NCI-H2107 (cell line): Measurements from ENCODE around the gene SH2D3C.

Experiments
- DNase-seq: peaks from one replicate; lab custom pipeline; 2025; lab: John Stamatoyannopoulos, UW

The SH2D3C gene, protein sequence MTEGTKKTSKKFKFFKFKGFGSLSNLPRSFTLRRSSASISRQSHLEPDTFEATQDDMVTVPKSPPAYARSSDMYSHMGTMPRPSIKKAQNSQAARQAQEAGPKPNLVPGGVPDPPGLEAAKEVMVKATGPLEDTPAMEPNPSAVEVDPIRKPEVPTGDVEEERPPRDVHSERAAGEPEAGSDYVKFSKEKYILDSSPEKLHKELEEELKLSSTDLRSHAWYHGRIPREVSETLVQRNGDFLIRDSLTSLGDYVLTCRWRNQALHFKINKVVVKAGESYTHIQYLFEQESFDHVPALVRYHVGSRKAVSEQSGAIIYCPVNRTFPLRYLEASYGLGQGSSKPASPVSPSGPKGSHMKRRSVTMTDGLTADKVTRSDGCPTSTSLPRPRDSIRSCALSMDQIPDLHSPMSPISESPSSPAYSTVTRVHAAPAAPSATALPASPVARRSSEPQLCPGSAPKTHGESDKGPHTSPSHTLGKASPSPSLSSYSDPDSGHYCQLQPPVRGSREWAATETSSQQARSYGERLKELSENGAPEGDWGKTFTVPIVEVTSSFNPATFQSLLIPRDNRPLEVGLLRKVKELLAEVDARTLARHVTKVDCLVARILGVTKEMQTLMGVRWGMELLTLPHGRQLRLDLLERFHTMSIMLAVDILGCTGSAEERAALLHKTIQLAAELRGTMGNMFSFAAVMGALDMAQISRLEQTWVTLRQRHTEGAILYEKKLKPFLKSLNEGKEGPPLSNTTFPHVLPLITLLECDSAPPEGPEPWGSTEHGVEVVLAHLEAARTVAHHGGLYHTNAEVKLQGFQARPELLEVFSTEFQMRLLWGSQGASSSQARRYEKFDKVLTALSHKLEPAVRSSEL

DNA sequence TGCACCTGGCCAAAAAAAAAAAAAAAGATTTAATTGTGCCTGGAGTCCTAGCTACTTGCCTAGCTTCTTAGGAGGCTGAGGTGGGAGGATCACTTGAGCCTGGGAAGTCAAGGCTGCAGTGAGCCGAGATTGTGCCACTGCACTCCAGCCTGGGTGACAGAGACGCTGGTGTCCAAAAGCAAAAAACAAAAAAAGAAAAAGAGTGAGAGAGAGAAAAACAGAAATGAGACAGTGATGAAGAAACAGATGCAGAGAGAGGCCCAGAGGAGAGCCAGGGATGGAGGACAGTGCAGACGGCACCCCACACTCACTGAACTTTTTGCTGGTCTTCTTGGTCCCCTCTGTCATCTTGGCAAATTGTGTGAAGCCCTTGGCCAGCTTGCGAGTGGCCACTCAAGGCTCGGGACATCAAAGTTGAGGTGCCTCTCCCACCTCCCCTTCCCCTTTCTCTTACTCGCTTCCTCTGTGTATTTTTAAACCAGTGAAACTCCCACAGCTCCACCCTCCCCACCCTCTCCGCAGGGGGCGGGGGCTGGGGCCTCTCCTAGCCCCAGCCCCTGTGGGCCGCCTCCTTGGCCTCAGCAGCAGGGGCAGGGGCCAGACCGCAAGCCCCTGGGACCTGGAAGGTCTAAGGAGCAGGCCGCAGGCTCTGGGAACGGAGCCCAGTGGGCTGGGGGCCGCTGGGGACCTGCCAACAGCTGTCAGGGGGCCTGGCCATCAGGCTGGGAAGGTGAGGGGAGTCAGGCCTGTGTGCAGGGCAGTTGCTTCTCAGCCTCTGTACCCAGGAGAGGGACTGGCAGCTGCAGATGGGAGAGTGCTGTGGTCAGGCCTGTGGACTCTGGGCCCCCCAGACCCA lies at the start of gene SH2D3C:
Gene SH2D3C, minus strand, starts transcription at position 387 of the 856 bp plus-strand sequence. Its CDS starts 39 bp downstream, at position 348.
- DNase-seq: no peak

DNA sequence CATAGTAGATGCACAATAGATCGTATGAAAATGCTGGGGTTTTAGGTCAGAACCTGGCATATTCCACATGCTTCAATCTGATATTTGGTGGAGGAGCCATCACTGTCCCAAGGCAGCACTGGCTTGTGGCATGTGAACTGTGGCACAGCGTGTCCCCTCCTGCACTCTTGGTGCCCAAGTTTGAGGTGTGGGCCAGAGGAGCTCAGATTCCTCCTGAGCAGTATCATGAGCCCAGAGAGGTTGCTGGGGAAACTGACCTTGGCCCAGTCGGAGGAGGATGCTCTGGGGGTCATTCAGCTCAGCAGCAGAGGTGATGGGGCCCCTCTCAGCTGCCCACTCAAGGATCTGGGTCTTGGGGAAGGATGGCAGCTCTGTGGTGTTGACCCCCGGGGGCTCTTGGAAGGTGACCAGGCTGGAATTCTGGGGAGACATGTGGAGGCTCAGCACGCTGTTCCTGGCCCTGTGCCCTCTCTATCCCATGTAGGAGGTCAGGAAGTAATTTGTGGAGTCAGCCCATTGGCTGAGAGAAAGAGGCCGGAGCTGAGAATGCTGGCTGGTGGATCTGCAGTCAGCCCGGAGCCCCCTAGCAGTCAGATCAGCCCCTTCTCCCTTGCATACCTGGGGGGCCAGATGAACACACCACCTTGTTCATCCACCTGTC lies 47.9 kb upstream of the SH2D3C start:
- no peak for DNase-seq

DNA sequence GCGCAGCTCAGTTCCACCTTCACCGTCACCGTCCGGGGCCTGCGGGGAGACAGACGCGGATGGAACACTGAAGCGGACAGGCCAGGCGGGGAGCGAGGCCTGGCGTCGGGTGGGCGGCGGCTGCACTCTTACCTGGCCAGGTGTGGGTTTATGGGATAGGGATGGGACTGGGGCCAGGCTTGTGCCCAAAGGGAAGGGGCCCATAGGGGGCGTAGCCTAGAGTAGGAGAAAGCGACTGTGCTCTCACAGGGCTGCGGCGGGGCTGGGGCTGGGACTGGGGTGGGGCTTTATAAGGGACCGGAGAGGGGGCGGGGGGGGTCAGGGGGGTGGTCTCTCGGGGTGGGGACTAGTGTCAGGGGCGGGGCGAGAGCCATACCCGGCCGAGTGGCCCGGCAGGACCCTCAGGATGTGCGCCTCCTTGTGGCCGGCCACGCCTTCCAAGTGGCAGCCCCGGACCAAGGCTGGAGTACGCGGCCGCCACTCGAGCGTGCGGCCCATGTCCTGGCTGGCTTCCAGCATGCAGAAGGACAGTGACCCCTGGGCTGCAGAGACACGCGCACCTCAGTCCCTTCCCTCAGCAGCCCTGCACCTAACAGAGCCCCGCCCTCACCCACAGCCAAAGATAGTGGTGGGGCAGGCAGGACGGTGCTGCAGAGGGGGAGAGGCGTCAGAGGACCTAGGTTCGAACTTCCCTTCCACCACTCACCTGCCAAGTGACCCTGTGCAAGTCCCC lies 47.0 kb upstream of the SH2D3C start:
- no peak for DNase-seq

DNA sequence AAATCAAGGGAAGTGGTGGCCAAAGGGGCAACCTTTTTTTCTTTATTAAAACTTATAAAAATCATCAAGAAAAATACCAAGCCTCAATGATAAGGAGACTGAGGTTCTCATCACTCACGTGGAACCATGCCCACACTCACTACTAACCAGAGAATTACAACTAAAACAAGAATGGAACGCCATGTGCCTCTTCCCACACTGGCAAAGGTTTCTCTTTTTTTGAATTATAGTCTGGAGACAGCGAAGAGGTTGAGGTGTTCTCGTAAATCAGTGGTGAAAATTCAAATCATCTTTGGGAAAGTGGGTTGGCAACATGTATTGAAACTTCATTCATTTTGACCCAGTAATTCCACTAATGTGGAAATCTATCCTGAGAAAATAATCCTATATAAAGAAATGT lies 43.6 kb upstream of the SH2D3C start:
- no peak for DNase-seq

DNA sequence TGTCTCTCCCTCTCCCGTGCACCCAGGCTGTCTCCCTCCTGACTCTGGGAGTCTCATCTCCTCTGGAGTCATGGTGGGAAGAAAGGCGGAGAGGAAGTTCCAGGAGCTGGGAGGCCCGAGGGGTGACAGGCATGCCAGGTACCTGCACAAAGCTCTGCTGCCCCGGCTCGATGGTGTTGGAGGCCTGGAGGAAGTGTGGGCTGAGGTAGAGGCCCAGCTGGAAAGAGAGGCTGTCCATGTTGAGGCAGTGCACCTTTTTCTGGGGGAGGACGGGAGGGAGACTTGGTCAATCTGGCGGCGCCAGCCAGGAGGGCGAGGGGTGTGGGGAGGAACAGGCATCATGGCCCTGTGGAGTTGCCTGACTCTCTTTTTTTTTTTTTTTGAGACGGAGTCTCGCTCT lies 40.1 kb upstream of the SH2D3C start:
- no peak for DNase-seq

DNA sequence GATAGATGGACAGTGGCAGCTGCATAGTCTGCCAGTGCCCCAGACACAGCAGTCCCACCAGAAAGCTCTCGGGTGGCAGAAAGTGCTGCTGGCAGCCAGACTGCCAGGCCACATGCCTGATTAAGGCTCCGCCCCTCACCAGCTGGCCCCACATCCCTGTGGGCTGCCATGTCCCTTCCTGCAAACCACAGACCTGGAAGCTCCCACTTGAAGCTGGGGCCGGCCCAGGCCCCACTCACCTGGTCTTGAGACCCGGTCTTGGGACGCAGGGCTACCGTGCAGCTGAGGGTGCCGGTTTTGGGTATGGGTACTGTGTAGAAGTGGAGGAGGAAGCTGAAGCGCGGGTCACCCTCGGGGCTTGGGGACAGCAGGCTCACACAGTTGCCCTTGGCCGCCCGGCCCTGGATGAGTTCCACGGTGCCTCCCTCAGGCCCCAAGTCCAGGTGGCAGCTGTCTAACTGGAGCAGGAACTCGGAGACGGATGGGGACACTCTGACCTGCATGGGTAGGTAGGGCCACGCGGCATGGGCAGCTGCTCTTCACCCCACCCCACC lies 39.5 kb upstream of the SH2D3C start:
- DNase-seq: no peak

DNA sequence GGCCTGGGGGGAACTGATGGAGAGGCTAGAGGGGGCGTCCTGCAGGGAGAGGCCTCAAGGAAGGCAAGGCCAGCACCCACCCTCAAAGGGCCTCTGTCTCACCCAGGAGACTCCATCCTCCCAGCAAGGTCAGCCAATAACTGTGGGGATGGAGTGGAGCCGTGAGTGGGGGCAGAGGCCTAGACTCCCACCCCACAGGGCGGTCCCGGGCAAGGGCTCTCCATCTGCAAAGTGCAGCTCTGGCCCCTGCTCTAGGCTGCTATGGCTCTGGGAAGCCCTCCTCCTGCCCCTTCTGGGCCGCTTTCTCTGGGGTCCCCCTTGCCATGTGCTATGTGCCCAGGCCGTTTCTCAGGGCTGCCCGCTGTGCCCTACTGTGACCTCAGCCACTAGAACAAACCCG lies 38.3 kb upstream of the SH2D3C start:
- DNase-seq: no peak

DNA sequence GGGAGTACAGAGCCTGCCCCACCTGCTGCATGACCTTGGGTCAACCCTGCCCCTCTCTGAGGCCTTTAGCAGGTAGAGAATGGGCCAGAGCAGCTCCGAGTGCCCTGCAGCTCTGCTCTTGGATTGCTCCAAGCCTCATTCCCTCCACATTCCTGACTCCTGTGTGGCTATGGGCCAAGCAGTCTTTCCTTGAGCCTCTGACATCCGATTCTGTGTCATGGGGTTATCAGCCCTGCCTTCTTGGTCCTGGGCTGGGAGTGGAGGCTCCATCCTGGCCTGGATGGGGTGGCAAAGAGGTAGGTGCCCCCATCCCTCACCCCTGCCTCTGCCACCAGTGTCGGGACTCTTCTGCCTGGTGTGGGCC lies 37.9 kb upstream of the SH2D3C start:
- DNase-seq: no peak

DNA sequence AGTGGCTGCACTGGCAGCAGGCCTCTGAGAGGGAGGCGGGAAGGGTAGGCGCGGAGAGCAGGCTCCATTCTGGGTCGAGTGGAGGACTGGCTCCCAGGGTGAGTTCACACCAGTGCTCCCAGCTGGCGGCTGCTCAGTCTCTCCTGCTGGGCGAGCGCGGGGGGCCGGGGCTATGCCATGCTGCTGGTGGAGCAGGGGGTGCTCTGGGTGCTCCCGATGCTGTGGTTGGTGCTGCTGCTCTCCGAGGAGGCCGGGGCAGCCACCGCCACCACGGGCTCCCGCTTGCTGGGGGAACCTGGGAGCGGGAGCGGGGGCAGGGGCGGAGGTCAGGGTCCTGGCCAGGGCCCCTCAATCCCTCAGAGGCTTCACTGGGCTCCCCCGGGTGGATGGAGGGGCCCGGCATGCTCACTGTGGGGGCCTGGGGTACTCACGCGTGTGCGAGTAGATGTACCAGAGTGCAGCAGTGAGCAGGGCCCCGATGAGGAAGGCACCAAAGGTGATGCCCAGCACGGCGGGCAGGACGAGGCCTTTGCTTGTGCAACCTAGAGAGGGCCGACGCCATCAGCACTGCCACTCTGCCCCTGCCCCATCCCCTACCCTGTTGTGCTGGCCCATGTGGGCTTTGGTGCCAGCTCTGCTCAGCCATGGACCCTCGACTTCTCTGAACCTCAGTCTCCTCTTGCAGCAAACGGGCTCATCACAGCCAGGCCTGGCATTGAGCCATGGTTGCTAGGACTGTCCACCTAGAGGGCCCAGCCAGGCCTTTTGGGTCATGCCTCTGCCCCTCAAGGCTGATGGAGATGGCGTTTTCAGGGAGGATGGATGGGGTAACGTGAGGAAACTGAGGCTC lies 37.3 kb upstream of the SH2D3C start:
- no peak for DNase-seq

DNA sequence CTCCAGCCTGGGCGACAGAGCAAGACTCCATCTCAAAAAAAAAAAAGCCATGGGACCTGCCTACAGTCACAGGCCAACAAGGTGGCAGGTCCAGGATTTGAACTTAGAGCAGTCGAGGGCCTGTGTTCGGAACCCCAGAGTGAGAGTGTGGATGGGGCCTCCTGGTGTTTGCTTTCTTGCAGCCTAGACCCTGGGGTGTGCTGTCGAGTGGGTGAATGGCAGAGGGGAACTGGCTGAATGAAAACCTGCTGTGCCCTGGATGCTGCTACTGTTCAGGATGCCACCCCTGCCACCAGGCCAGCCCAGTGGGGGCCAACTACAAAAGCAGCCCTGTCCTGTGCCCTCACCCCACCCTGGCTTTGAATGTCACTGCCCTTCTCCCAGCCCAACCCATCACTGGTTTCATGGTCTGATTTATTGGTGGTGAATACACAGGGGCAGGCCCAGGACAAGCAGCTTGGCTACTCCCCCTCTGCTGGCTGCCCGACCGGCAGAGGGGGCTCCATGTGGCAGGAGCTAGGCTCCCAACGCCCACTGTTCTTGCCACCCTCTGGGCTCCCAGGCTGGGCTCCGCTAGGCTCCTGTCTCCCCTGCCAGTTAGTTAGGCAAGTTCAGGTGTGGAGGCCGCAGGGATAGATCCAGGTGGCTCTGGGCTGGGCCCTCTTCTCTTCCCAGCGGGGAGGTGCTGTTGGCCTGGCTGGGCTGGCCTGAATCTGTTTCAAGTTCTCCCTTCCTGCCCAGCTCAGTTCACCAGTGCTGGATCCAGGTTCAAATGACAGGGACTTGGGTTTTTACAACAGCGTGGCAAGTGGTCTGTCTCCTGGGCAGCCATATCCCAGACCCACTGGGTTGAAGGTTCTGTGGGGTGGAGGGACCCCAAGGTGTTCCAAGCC lies 36.4 kb upstream of the SH2D3C start:
- no peak for DNase-seq

DNA sequence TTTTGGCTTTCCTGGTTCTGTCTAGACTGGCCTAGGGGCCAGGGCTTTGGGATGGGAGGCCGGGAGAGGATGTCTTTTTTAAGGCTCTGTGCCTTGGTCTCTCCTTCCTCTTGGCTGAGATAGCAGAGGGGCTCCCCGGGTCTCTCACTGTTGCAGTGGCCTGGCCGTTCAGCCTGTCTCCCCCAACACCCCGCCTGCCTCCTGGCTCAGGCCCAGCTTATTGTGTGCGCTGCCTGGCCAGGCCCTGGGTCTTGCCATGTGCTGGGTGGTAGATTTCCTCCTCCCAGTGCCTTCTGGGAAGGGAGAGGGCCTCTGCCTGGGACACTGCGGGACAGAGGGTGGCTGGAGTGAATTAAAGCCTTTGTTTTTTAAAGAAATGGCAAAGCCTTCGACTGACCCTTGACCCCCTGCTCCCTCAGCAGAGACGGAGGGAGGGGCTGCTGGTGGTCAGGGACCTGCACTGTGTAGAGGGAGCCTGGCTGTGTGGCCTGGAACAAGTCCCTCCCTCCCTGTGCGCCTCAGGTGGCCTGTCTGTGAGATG lies 35.3 kb upstream of the SH2D3C start:
- no peak for DNase-seq

DNA sequence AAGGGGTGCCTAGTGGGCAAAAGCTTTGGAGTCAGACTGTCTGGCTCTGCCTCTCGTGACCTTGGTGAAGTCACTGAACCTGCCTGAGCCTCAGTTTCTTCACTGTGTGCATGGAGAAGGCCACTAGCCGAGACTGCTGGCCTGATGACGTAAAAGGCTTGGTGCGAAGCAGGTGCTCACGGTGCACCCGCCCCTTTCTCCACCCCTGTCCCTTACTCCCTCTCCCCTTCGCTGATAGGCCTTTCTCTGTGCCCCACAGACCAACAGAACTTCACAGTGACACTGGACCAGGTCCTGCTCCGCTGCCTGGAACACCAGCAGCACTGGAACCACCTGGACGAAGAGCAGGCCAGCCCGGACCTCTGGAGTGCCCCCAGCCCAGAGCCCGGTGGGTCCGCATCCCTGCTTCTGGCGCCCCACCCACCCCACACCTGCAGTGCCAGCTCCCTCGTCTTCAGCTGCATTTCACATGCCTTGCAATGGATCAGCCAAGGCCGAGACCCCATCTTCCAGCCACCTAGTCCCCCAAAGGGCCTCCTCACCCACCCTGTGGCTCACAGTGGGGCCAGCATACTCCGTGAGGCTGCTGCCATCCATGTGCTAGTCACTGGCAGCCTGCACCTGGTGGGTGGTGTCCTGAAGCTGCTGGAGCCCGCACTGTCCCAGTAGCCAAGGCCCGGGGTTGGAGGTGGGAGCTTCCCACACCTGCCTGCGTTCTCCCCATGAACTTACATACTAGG lies 34.6 kb upstream of the SH2D3C start:
- no peak for DNase-seq

DNA sequence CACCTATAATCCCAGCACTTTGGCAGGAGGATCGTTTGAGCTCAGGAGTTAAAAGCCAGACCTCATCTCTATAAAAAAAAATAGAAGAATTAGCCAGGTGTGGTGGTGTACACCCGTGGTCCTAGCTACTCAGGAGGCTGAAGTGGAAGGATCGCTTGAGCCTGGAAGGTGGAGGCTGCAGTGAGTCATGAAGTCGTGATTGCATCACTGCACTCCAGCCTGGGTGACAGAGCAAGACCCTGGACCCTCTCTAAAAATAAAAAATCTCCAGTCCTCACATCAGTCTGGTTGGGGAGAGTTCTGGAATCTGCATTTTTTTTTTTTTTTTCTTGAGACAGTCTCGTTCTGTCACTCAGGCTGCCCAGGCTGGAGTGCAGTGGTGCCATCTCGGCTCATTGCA lies 33.5 kb upstream of the SH2D3C start:
- no peak for DNase-seq

DNA sequence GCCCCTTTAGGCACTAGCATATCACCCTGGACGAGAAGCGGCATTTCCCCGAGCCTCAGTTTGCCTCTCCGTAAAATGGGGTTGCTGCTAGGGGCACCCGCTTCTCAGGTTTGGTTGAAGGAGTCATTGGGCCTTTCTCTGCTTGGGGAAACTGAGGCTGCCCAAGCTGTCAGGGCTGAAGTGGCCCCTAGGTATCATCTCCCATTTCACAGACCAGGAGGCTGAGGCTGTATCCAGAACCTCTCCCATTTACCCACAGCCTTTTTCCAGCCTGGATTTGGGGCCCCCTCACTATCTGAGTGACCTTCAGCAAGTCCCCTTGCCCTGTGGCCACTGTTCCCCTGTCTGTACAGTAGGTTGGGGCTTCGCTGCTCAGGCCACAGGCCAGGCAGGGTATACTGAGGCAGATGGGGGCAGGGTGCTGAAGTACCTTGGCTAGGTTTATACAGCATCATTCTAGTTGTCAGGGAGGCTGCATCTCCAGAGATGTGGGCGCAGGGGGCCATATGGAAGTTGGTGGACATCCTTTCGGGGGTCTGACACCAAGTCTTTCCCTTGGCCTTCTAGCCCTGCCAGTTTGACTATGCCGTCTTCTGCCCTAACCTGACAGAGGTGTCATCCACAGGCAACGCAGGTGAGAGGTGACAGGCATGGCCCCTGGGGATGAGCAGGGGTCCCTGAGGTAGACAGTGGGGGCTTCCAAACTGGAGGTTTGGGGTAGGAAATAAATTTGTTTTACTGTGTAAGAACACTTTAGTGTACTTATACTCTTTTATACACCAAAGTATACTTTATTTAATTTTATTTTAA lies 32.1 kb upstream of the SH2D3C start:
- DNase-seq: no peak

DNA sequence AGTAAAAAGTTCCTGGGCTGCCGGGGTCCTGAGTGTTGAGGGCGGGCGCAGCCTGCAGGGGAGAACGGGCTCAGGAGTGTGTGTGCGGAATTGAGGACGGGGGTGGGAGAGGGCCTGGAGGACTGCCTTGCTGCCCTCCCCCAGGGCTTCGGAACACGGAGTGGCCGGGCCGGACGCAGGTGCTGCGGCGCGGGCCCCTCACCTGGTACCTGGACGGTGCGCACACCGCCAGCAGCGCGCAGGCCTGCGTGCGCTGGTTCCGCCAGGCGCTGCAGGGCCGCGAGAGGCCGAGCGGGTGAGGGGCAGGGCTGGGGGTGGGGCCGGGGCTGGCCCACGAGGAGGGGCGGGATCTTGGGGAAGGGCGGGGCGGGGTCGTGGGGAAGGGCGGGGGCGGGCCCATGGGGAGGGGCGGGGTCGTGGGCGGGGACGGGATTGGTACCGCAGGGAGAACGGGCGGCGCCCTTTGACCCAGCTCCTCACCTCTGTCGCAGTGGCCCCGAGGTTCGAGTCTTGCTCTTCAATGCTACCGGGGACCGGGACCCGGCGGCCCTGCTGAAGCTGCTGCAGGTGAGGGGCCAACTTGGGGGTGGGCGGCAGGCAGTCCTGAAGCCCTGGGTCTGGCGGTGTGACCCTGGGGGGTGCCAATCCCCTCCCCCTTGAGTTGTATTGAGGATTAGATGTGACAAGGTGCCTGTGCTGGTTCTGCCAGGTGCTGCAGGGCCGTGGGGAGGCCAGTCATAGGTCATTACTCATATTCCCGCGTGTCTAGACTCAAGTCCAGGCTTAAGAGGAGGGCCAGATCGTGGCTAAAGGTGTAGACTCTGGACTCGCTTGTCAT lies 31.3 kb upstream of the SH2D3C start:
- DNase-seq: no peak

DNA sequence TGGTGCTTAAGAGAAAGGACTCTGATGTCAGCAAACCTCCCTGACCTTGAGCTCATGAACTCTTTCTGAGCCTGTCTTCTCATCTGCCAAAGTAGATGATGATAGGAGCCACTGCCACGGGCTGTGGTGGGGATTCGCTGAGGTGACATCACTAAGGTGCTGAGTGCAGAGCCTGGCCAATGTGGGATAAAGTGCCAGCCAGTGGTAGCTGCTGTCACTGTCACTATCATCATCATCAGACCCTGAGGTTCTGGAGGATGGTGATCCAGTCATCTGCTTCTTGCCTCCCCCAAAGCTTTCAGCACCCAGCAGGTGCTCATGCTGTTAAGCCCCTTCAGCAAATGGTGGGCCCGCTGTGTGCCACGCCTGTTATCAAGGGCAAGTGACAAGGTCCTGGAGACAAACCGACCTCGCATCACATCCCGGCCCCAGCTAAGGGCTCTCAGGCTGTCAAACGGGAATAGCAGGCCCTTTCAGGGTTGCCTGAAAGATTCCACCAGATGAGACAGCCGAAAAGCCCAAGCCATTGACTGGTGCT lies 30.6 kb upstream of the SH2D3C start:
- no peak for DNase-seq
